OCI-LY7 (cell line): ENCODE measurements around the gene RAD51.

Experiments used
- CTCF ChIP-seq: fragments of 200-600 bp; sonication (generic); conservative IDR thresholded peaks from 2 replicates; pipeline ENCODE4 v1.5.1; 2014; ENCODE audit warnings: mild to moderate bottlenecking, antibody characterized with exemption, low read length, moderate library complexity, mixed read lengths
- EZH2phosphoT487 ChIP-seq: fragments of 200-600 bp; sonication (generic); IDR thresholded peaks from 2 replicates; pipeline ENCODE4 v1.6.1; 2018; ENCODE audit warnings: low read depth, borderline replicate concordance, mild to moderate bottlenecking, mixed run types, antibody characterized with exemption, low read length, moderate library complexity, mixed read lengths

GRCh38 chr15:40650479-40650878, 44.5 kb upstream of the RAD51 start:
- TF ChIP-seq CTCF (no peak), EZH2phosphoT487 (no peak)
